ENCODE measurements around the gene HOATZ.

GRCh38 chr11:111561306-111561705 lies 46.7 kb downstream of the HOATZ start:
- TF ChIP-seq GATA2 (IDR thresholded peaks at IDR 0.05; ENCODE audit: low read depth, low read length), result no peak
- TF ChIP-seq GATA3 (IDR thresholded peaks at IDR 0.05; ENCODE audit: low read depth, low read length), result no peak

All from SH-SY5Y (cell line).